Mesenchymal stem cell (in vitro differentiated cells and primary cell): ENCODE results near the gene PTX3.
A peak's percentile ranks its signal among the peaks of the same experiment; 100 is the strongest.

ENCODE experiments used
- DNase-seq: peaks from one replicate; pipeline ENCODE4 v3.0.0-alpha.2; 2013
- H2AFZ ChIP-seq: one replicate; pipeline ENCODE4 v1.6.1; 2013; ENCODE audit warnings: low read depth, mild to moderate bottlenecking, control low read depth, inconsistent platforms, low read length, moderate library complexity
- H2AK5ac ChIP-seq: 2 replicates; pipeline ENCODE4 v1.6.1; 2013; ENCODE audit warnings: low read length, moderate library complexity, mild to moderate bottlenecking, inconsistent platforms; ENCODE audit not compliant: severe bottlenecking
- H2BK120ac ChIP-seq: one replicate; pipeline ENCODE4 v1.6.1; 2013; ENCODE audit warnings: low read depth, mild to moderate bottlenecking, inconsistent platforms, low read length, moderate library complexity
- H2BK12ac ChIP-seq, 2 experiments: one replicate each; pipeline ENCODE4 v1.6.1; 2013; ENCODE audit warnings: inconsistent platforms in 2 of 2, low read length in 2 of 2, mild to moderate bottlenecking in 2 of 2, moderate library complexity in 2 of 2, control low read depth in 1 of 2
- H2BK15ac ChIP-seq: one replicate; pipeline ENCODE4 v1.6.1; 2013; ENCODE audit warnings: mild to moderate bottlenecking, low read depth, inconsistent platforms; ENCODE audit not compliant: poor library complexity, severe bottlenecking
- H2BK5ac ChIP-seq: 2 replicates; pipeline ENCODE4 v1.6.1; 2013; ENCODE audit warnings: low read depth, mild to moderate bottlenecking, low read length, control low read depth, inconsistent platforms; ENCODE audit not compliant: poor library complexity, severe bottlenecking
- H3K14ac ChIP-seq, 2 experiments: one replicate each; pipeline ENCODE4 v1.6.1; 2013; ENCODE audit warnings: inconsistent platforms in 2 of 2, low read length in 2 of 2, control low read depth in 1 of 2, mild to moderate bottlenecking in 1 of 2, moderate library complexity in 1 of 2
- H3K18ac ChIP-seq, 2 experiments: one replicate each; pipeline ENCODE4 v1.6.1; 2013; ENCODE audit warnings: inconsistent platforms in 2 of 2, low read length in 2 of 2, control low read depth in 1 of 2, low read depth in 1 of 2, mild to moderate bottlenecking in 1 of 2
- H3K23ac ChIP-seq, 2 experiments: one replicate each; pipeline ENCODE4 v1.6.1; 2013; ENCODE audit warnings: inconsistent platforms in 2 of 2, low read length in 2 of 2, mild to moderate bottlenecking in 2 of 2, moderate library complexity in 2 of 2, control low read depth in 1 of 2
- H3K27ac ChIP-seq: 2 replicates; pipeline ENCODE4 v1.5.1; 2013; ENCODE audit warnings: mild to moderate bottlenecking, moderate library complexity, low read length, control low read depth, inconsistent platforms; ENCODE audit not compliant: poor library complexity, severe bottlenecking
- H3K27me3 ChIP-seq, 2 experiments: 2 replicates each; pipeline versions ENCODE4 v1.6.1 to v1.7.0; 2013; ENCODE audit warnings: low read length in 2 of 2, mild to moderate bottlenecking in 2 of 2, moderate library complexity in 2 of 2, control low read depth in 1 of 2, inconsistent platforms in 1 of 2; ENCODE audit not compliant: control insufficient read depth in 1 of 2, insufficient read depth in 1 of 2
- H3K36me3 ChIP-seq, 2 experiments: 2 replicates each; pipeline versions ENCODE4 v1.6.1 to v1.7.0; 2013; ENCODE audit warnings: low read length in 2 of 2, control low read depth in 1 of 2, inconsistent platforms in 1 of 2, low read depth in 1 of 2, mild to moderate bottlenecking in 1 of 2; ENCODE audit not compliant: insufficient read depth in 2 of 2, control insufficient read depth in 1 of 2
- H3K4ac ChIP-seq, 2 experiments: one replicate each; pipeline ENCODE4 v1.6.1; 2013; ENCODE audit warnings: inconsistent platforms in 2 of 2, low read length in 2 of 2, mild to moderate bottlenecking in 2 of 2, moderate library complexity in 2 of 2, control low read depth in 1 of 2, low read depth in 1 of 2
- H3K4me1 ChIP-seq: 2 replicates; pipeline ENCODE4 v1.6.1; 2013; ENCODE audit warnings: low read depth, low read length, control low read depth; ENCODE audit not compliant: control insufficient read depth, insufficient read depth
- H3K4me2 ChIP-seq: 2 replicates; pipeline ENCODE4 v1.6.1; 2013; ENCODE audit warnings: low read length, mild to moderate bottlenecking, inconsistent platforms; ENCODE audit not compliant: poor library complexity, severe bottlenecking
- H3K4me3 ChIP-seq, 2 experiments: 2 replicates each; pipeline versions ENCODE4 v1.5.1 to v1.7.0; 2013; ENCODE audit warnings: low read length in 2 of 2, mild to moderate bottlenecking in 2 of 2, control low read depth in 1 of 2, low read depth in 1 of 2; ENCODE audit not compliant: insufficient read depth in 1 of 2
- H3K79me1 ChIP-seq: replicated peaks from 2 replicates; pipeline ENCODE4 v1.6.1; 2013; ENCODE audit warnings: mild to moderate bottlenecking, control low read depth, low read length, inconsistent platforms; ENCODE audit not compliant: poor library complexity, severe bottlenecking
- H3K9ac ChIP-seq: 2 replicates; pipeline ENCODE4 v1.7.0; 2013; ENCODE audit warnings: mild to moderate bottlenecking, low read length, moderate library complexity
- H3K9me3 ChIP-seq: 2 replicates; pipeline ENCODE4 v1.7.0; 2013; ENCODE audit warnings: mild to moderate bottlenecking, low read length; ENCODE audit not compliant: control insufficient read depth
- H4K8ac ChIP-seq: one replicate; pipeline ENCODE4 v1.6.1; 2013; ENCODE audit warnings: inconsistent platforms, mild to moderate bottlenecking, low read length, moderate library complexity
- H4K91ac ChIP-seq: one replicate; pipeline ENCODE4 v1.6.1; 2013; ENCODE audit warnings: mild to moderate bottlenecking, low read length, inconsistent platforms
- WGBS: methylation state at CpG from one replicate; pipeline ENCODE4 v1.1.7; 2013; ENCODE audit warnings: mixed read lengths; 5-methylcytosine and 5-hydroxymethylcytosine counted together

PTX3 gene

DNA sequence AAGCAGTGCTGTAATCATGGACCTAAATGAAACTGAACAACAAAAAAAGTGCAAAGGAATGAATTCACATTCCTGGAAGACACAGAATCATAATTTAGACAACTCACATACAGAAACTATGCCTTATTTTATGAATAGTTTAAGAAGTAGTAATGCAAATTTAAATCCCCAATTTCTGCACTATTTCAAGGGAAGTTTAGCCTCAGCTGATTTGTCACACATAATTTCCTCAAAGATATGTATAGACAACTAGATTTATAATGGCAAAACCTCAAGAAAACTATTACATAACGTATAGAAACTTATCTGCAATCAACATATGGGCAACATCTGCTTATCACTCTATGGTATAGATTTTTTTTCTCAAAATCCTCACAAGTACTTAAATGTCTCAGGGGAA, 7.8 kb upstream of the PTX3 start:
- Histone ChIP-seq H3K4me3 (no peak overlapping the region), H3K14ac (no peak overlapping the region), H3K4me1 (no peaks in the 10 kb centered on the region), H2AFZ (no peak overlapping the region), H3K4ac (no peak overlapping the region), H3K9me3 (no peaks in the 10 kb centered on the region), H3K23ac (no peak overlapping the region), H3K27ac (no peak overlapping the region), H2AK5ac (no peak overlapping the region), H3K4me2 (no peak overlapping the region), H3K27me3 (no peaks in the 10 kb centered on the region), H4K8ac (no peak overlapping the region), H3K9ac (peak overlapping the region; percentile 20), H4K91ac (no peak overlapping the region), H2BK12ac (no peak overlapping the region), H2BK120ac (no peak overlapping the region), H3K36me3 (peaks cover 9 to 14% of the 10 kb centered on the region in 2 experiments), H3K79me1 (no peaks in the 10 kb centered on the region), H3K18ac (no peak overlapping the region), H2BK15ac (no peak overlapping the region), H2BK5ac (no peak overlapping the region)
- WGBS: no CpG with 5 or more reads among the region's 1 CpG
- DNase-seq: no peak

DNA sequence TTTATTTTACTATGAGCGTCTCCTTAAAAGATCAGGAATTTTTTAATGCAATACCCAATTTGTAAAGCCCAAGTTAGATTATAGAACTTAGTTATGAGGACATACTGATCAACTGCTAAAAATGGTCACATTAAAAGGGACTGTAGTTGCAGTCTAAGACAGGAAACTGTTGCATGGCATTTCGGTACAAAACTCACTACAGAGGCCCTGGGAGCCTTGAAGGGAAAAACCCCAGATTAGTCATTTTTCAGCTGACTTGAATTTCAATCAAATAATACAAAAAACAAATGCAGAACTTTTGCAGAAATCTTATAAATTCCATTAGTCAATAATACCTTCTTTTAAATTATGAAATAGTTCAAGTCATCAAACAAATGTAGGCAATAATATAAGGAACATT, 6.9 kb upstream of the PTX3 start:
- H4K91ac ChIP-seq: no peak overlapping the region
- H3K27me3 ChIP-seq: no peaks in the 10 kb centered on the region
- H2BK120ac ChIP-seq: no peak overlapping the region
- DNase-seq: peak; percentile 33
- no peak overlapping the region for H2BK5ac ChIP-seq
- no peaks in the 10 kb centered on the region for H3K9me3 ChIP-seq
- H3K36me3 ChIP-seq: peaks cover 9 to 14% of the 10 kb centered on the region in 2 experiments
- no peaks in the 10 kb centered on the region for H3K79me1 ChIP-seq
- no peak overlapping the region for H3K4ac ChIP-seq
- no peak overlapping the region for H2AK5ac ChIP-seq
- no peak overlapping the region for H3K23ac ChIP-seq
- H3K4me3 ChIP-seq: no peak overlapping the region
- peak overlapping the region; percentile 20 for H3K9ac ChIP-seq
- H3K14ac ChIP-seq: no peak overlapping the region
- no peak overlapping the region for H2AFZ ChIP-seq
- H3K4me2 ChIP-seq: no peak overlapping the region
- H3K4me1 ChIP-seq: no peaks in the 10 kb centered on the region
- 60% methylated on average over 2 of the region's 2 CpGs for WGBS
- no peak overlapping the region for H2BK12ac ChIP-seq
- H3K27ac ChIP-seq: no peak overlapping the region
- no peak overlapping the region for H2BK15ac ChIP-seq
- no peak overlapping the region for H4K8ac ChIP-seq
- no peak overlapping the region for H3K18ac ChIP-seq

DNA sequence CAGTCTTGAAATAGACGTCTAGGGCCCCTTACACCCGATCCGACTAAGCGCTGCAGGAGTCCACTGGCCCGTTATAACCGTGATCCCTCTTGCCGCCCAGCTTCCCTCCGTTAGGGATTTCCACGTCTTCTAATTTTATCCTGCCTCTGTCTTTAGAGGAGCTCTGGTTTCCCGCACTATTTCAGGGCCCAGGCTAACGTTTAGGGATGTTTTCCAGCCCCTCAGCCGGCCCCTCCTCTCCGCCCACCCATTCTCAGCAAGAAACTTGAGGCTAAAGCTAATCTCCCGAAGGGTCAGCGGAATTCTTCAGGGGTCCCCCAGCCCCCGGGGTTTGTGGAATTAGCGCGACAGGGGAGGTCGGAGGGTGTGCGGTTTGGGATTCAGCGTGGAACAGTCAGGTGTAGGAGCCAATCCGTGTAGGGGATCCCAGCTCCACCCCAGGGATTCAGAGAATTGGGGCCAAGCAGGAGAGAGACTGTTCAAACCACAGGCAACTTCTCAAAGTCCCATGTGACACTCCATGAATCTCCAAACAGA, 1.6 kb downstream of the PTX3 start:
- Histone ChIP-seq H3K9ac (peak overlapping the region; percentile 84), H2BK5ac (no peak overlapping the region), H3K27me3 (no peaks in the 10 kb centered on the region), H3K36me3 (peaks cover 7 to 39% of the 10 kb centered on the region in 2 experiments), H4K91ac (no peak overlapping the region), H3K79me1 (peaks cover 9% of the 10 kb centered on the region), H2BK15ac (no peak overlapping the region), H3K9me3 (no peaks in the 10 kb centered on the region), H2AFZ (no peak overlapping the region), H3K4ac (no peak overlapping the region), H2BK120ac (no peak overlapping the region), H3K4me1 (peaks cover 6% of the 10 kb centered on the region), H3K23ac (no peak overlapping the region), H3K4me2 (peak overlapping the region; percentile 97), H3K4me3 (peak overlapping the region; percentile 81 to 89), H3K14ac (peak overlapping the region in 1 of 2 experiments; percentile 71), H2BK12ac (peak overlapping the region in 1 of 2 experiments; percentile 54), H4K8ac (peak overlapping the region; percentile 75), H2AK5ac (peak overlapping the region; percentile 37), H3K18ac (peak overlapping the region in 1 of 2 experiments; percentile 52), H3K27ac (peak overlapping the region; percentile 58)
- no peak for DNase-seq
- WGBS: 3% methylated on average over 20 of the region's 22 CpGs

DNA sequence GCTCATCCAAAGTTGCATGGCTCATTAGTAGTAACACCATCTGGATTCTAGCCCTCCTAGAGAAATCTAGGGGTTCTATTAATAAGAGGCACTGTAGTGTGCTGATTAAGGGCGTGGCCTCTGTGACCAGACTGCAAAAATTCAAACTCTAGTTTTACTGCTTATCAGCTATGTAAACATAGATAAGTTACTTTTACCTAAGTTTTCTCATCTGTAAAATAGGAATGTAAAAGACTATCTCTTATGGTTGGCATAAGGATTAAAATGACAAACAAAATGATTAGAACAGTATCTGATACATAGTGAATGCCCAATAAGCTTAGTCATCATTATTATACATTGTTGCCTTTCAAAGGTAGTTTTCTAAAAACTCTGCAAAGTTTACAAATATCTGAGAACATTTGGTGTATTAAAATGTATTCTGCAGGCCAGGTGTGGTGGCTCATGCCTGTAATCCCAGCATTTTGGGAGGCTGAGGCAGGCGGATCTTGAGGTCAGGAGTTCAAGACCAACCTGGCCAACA, 4.5 kb downstream of the PTX3 start:
- H2BK120ac ChIP-seq: no peak overlapping the region
- peak overlapping the region in 1 of 2 experiments; percentile 89 for H3K4me3 ChIP-seq
- no peak overlapping the region for H2BK5ac ChIP-seq
- no peak overlapping the region for H3K23ac ChIP-seq
- H2AK5ac ChIP-seq: no peak overlapping the region
- no peak overlapping the region for H4K8ac ChIP-seq
- no peak overlapping the region for H3K27ac ChIP-seq
- H3K9ac ChIP-seq: no peak overlapping the region
- peaks cover 7 to 46% of the 10 kb centered on the region in 2 experiments for H3K36me3 ChIP-seq
- H3K9me3 ChIP-seq: no peaks in the 10 kb centered on the region
- H3K4me1 ChIP-seq: peaks cover 6% of the 10 kb centered on the region
- no peak overlapping the region for H2BK12ac ChIP-seq
- H3K4ac ChIP-seq: no peak overlapping the region
- H2AFZ ChIP-seq: no peak overlapping the region
- no peak overlapping the region for H3K18ac ChIP-seq
- peaks cover 7% of the 10 kb centered on the region for H3K79me1 ChIP-seq
- no peak overlapping the region for H3K14ac ChIP-seq
- H3K27me3 ChIP-seq: no peaks in the 10 kb centered on the region
- H4K91ac ChIP-seq: no peak overlapping the region
- H2BK15ac ChIP-seq: no peak overlapping the region
- 100% methylated on average over 1 of the region's 2 CpGs for WGBS
- H3K4me2 ChIP-seq: no peak overlapping the region
- no peak for DNase-seq
